Tibial artery (tissue), 4 donors: ENCODE measurements around the gene ROBO4.
A peak's percentile ranks its signal among the peaks of the same experiment; 100 is the strongest.

Experiments
- DNase-seq, 2 donors: peaks; one replicate each; pipeline ENCODE4 v3.0.0-alpha.2; 2019
- H3K27ac ChIP-seq, 2 donors: fragments of 200-600 bp; sonication (generic) in 1 of 2; 1 replicate in 1 of 2; 2 replicates in 1 of 2; pipeline ENCODE4 v1.5.1; 2018 to 2019; ENCODE audit warnings: mild to moderate bottlenecking in 1 of 2
- H3K27me3 ChIP-seq, 2 donors: fragments of 200-600 bp; sonication (generic) in 1 of 2; one replicate each; pipeline versions ENCODE4 v1.5.1 to v1.6.0; 2016 to 2019
- H3K36me3 ChIP-seq, 3 donors: fragments of 200-600 bp; sonication (generic) in 2 of 3; one replicate each; pipeline ENCODE4 v1.5.1; 2016 to 2019; ENCODE audit warnings: mild to moderate bottlenecking in 2 of 3
- H3K4me1 ChIP-seq, 4 donors: fragments of 200-600 bp; sonication (generic) in 2 of 4; 1 replicate in 3 of 4; 2 replicates in 1 of 4; pipeline ENCODE4 v1.5.1; 2016 to 2019
- H3K4me3 ChIP-seq, 2 donors: fragments of 200-600 bp; sonication (generic) in 1 of 2; 1 replicate in 1 of 2; 2 replicates in 1 of 2; pipeline ENCODE4 v1.5.1; 2018 to 2019; ENCODE audit warnings: mild to moderate bottlenecking in 2 of 2
- H3K9me3 ChIP-seq, 3 donors: fragments of 200-600 bp; sonication (generic) in 1 of 3; one replicate each; pipeline ENCODE4 v1.5.1; 2016 to 2019
- intact Hi-C: fragments of 100-400 bp; cut with DNase I; formaldehyde crosslinking; loops from one replicate; pipeline ENCODE4 v1.15.0; 2023; ENCODE audit warnings: low total_unique reads
- TF ChIP-seq, protein P1 (sequence below), 2 experiments: fragments of 200-600 bp in 1 of 2; fragments of 450-650 bp in 1 of 2; IDR thresholded peaks; one replicate each; pipeline ENCODE4 v1.5.1; 2017 to 2019; ENCODE audit warnings: antibody characterized with exemption in 2 of 2, mild to moderate bottlenecking in 1 of 2, moderate library complexity in 1 of 2

ROBO4 gene

DNA sequence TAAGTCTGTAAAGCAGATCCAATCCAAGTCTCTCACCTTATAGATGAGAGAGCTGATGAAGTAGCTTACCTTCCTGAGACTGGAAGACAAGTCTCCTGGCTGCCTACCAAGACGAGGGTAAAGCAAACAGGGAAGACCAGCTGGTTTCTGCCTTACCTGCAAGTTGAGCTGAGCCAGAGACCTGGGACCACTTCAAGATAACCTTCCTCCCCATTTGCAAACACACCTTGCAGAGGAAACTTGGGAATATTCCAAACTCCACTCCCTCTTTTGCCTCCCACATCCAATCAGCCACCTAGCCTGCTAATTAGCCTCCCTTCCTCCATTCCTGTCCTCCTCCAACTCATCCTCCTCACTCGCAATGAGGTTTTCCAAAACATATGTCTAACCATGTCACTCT is 55.8 kb downstream of the ROBO4 start:
- intact Hi-C loops: no loop called here
- DNase-seq: no peak
- H3K36me3 ChIP-seq: no peaks in the 10 kb centered on the region
- no peaks in the 10 kb centered on the region for H3K9me3 ChIP-seq
- H3K4me3 ChIP-seq: no peak overlapping the region
- TF ChIP-seq, protein P1, sequence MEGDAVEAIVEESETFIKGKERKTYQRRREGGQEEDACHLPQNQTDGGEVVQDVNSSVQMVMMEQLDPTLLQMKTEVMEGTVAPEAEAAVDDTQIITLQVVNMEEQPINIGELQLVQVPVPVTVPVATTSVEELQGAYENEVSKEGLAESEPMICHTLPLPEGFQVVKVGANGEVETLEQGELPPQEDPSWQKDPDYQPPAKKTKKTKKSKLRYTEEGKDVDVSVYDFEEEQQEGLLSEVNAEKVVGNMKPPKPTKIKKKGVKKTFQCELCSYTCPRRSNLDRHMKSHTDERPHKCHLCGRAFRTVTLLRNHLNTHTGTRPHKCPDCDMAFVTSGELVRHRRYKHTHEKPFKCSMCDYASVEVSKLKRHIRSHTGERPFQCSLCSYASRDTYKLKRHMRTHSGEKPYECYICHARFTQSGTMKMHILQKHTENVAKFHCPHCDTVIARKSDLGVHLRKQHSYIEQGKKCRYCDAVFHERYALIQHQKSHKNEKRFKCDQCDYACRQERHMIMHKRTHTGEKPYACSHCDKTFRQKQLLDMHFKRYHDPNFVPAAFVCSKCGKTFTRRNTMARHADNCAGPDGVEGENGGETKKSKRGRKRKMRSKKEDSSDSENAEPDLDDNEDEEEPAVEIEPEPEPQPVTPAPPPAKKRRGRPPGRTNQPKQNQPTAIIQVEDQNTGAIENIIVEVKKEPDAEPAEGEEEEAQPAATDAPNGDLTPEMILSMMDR (IDR thresholded peaks at IDR 0.05): no peak
- peaks cover 0 to 30% (median 21%) of the 10 kb centered on the region in 4 donors for H3K4me1 ChIP-seq
- no peak overlapping the region for H3K27ac ChIP-seq
- peaks cover 8 to 89% of the 10 kb centered on the region in 2 donors for H3K27me3 ChIP-seq

DNA sequence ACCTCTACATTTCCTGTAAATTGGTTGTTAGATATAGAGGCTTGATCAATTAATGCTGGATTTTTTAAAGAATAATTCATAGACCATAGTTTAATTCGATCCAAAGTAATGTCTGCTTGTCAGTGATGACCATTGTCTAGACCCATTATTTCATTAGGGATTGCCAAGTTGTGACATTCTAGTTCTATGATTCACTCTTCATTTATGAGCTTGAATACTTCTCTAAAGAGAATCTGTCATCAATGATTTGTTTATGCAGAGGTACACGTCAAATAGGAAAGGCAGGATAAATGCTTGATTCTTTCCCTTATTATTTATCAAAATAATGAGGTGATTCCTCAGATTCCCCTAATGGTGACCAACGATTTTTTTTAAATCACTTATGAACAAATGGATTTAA is 56.5 kb downstream of the ROBO4 start:
- Histone ChIP-seq H3K27ac (no peak overlapping the region), H3K4me3 (no peak overlapping the region), H3K27me3 (peaks cover 8 to 83% of the 10 kb centered on the region in 2 donors), H3K36me3 (no peaks in the 10 kb centered on the region), H3K9me3 (no peaks in the 10 kb centered on the region), H3K4me1 (peaks cover 0 to 30% (median 23%) of the 10 kb centered on the region in 4 donors)
- intact Hi-C loops: no loop called here
- DNase-seq: no peak
- TF ChIP-seq, protein P1 (IDR thresholded peaks at IDR 0.05): no peak

DNA sequence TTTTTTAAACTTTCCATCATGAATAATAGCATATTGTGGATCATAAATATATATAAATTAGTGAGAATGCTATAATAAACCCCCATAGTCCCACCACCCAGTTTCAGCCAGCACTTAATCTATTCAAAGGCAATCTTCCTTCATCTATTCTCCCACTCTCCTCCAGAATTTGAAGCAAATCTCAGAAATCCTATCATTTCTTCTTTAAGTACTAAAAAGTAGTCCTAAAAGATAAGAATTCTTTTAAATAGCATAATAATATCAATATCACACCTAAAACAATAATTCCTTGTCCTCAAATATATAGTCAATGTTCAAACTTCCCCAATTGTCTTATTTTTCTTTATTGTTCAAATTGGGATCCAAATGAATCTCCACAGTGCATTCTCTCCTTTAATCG is 57.0 kb downstream of the ROBO4 start:
- TF ChIP-seq, protein P1 (IDR thresholded peaks at IDR 0.05): no peak
- no peaks in the 10 kb centered on the region for H3K9me3 ChIP-seq
- no peaks in the 10 kb centered on the region for H3K36me3 ChIP-seq
- H3K27me3 ChIP-seq: peaks cover 8 to 77% of the 10 kb centered on the region in 2 donors
- intact Hi-C loops: no loop called here
- no peak overlapping the region for H3K27ac ChIP-seq
- peaks cover 0 to 30% (median 23%) of the 10 kb centered on the region in 4 donors for H3K4me1 ChIP-seq
- no peak for DNase-seq
- no peak overlapping the region for H3K4me3 ChIP-seq

DNA sequence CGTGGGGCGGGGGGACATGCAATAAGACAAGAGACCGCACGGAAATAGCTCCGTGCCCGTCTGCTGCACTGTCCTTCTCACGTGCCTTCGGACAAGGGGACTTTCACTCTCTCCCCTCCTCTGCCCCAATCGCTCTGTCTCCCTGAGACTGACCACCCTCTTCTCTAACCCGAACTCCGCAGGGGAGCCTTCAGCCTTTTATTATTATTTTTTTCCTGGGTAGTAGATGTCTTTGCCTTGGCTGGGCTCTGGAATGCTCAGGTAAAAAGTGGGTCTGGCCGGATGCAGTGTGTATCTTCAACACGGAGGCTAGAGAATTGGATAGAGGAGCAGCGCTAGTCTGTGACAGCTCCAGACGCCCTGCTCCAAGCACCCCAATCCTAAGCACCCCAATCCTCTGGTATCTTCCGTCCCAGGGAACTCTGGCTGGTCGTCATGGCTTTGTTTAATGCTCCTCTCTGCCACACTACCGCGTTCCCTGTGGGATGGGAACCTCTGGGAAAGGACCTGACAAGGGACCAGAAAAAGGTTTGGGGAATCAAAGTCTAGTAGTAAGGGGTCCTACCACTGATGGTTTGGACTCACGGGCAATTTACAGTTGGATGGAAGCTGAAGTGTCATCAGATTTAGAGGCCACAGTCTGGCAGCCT is 57.6 kb downstream of the ROBO4 start:
- H3K4me3 ChIP-seq: peak overlapping the region; percentile 30 to 45
- no peaks in the 10 kb centered on the region for H3K9me3 ChIP-seq
- peaks cover 0 to 28% (median 23%) of the 10 kb centered on the region in 4 donors for H3K4me1 ChIP-seq
- TF ChIP-seq, protein P1 (IDR thresholded peaks at IDR 0.05): no peak
- no peak for DNase-seq
- H3K27ac ChIP-seq: no peak overlapping the region
- no peaks in the 10 kb centered on the region for H3K36me3 ChIP-seq
- intact Hi-C loops: loop anchor here (2.0 to 10.0 kb wide), 4 partner anchors 27 to 198 kb away; partner anchors contain the start of gene MSANTD2
- H3K27me3 ChIP-seq: peaks cover 5 to 72% of the 10 kb centered on the region in 2 donors

DNA sequence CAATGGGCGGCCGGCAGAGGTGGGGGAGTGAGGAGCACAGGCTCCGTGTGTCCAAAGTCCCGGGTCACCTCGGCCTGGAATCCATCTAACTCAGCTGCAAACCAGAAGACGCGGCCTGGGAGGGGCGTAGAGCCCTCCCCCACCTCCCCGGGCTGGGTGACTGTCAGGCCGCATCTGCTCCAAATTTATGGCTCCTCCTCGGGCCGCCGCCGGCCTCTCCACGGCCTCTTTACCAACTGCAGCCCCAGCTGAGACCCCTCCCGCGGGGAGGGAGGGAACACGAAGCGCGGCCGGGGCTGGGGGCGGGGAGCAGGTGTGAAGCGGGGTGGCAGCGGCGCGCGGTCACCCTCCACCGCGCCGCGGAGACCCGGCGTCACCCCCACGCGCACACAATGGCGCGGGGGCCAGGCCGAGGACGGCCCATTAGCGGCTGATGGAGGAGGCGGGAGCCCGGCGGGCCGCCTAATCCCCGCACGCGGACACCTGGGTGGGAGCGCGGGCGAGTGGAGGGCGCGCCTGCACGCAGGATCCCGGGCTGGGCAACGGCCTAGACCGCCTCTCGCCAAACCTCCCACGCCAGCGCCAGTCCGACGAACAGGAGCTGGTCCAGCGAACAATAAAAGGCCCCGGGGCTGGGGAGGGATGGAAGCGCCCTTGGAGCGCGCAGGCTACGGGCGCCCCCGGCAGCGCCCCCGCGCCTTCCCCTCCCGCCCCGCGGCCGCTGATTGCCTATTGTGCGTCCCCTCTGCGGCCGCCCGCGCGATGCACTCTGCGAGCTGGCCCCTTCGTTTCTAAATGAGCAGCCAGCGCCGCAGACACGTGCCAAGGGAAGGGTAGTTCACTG is 58.3 kb downstream of the ROBO4 start:
- Histone ChIP-seq H3K9me3 (no peaks in the 10 kb centered on the region), H3K27ac (no peak overlapping the region), H3K27me3 (peaks cover 5 to 64% of the 10 kb centered on the region in 2 donors), H3K36me3 (no peaks in the 10 kb centered on the region), H3K4me3 (peak overlapping the region; percentile 30 to 45), H3K4me1 (peaks cover 0 to 27% (median 22%) of the 10 kb centered on the region in 4 donors)
- intact Hi-C loops: loop anchor here (2.0 to 10.0 kb wide), 4 partner anchors 27 to 197 kb away; partner anchors contain the start of gene MSANTD2
- DNase-seq: no peak
- TF ChIP-seq, protein P1 (IDR thresholded peaks at IDR 0.05): no peak
